DMS53 treated with DMSO at 0.1 percent for 48 hours (cell line): Measurements from ENCODE around the gene ALPI.

ENCODE experiments used
- DNase-seq: peaks from one replicate; lab custom pipeline; 2025; ENCODE audit not compliant: unreplicated experiment; lab: John Stamatoyannopoulos, UW

The ALPI gene

DNA sequence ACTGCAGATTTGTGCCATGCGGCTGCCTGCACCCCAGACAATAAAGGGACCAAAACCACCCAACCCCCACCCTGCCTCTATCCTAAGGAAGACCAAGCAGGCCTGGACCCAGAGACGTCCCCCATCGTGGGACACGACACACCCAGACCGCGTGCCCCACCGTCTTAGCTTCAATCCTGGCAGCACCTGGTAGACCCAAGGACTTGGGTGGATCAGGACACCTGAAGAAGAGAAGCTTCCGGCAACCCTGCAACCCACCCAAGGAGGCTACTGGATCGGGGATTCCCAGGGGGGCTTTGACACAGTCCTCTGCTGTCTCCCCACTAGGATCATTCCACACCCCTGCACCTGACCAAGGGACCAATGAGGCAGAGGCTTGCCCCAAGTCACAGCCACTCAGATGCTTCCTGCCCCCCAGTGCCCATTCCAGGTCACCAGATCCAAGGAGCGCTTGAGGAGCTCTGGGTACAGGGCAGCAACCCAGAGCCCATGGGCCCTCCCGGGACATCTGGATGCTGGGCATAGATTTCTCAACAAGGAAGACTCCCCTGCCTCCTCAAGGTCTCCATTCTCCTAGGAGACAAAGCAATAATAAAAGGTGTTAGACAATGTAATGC, 3.6 kb downstream of the ALPI start:
- DNase-seq, result no peak

DNA sequence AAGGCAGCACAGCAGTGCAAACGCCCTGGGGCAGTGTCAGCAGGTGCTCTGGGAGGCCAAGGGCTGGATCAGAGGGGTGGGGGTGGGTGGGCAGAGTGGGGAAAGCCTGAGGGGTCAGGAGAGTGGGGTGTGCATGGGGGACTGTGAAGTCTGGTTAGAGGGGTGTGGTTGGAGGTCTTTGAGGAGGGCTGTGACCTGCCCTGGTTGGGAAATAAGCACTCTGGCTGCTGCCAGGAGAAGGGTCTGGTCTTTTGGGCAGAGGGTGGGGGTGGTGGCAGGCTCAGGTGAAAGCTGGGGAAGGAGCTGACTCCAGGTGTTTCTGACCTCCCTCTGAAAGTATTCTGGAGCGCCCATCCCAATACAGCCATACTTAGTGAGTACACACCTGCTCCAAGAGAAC, 4.2 kb downstream of the ALPI start:
- DNase-seq, result no peak

- DNase-seq, result no peak
These were observed 8.0 kb downstream of the ALPI start for GRCh38 chr2:232463701-232464543.

DNA sequence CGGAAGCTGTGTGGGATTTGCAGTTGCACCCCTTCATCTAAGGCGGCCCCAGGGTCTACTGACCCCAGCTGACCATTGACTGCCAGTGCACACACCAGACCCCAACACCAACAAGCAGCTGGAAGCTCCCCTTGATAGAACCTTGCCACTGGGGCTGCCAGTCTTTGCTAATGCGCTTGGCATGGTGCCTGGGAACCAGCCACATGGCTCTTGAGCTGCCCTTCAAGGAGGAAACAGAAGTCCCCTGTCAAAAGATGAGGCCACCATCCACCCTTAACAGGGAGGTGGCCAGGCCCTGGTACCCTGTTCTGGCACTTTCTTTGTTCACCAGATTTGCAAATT, 8.6 kb downstream of the ALPI start:
- DNase-seq, result no peak

GRCh38 chr2:232465061-232465460, 9.1 kb downstream of the ALPI start:
- DNase-seq, result no peak

- DNase-seq, result no peak
These were observed 10.3 kb downstream of the ALPI start for GRCh38 chr2:232466221-232466620.

- no peak for DNase-seq
These were observed 17.5 kb downstream of the ALPI start for GRCh38 chr2:232473467-232473890.

DNA sequence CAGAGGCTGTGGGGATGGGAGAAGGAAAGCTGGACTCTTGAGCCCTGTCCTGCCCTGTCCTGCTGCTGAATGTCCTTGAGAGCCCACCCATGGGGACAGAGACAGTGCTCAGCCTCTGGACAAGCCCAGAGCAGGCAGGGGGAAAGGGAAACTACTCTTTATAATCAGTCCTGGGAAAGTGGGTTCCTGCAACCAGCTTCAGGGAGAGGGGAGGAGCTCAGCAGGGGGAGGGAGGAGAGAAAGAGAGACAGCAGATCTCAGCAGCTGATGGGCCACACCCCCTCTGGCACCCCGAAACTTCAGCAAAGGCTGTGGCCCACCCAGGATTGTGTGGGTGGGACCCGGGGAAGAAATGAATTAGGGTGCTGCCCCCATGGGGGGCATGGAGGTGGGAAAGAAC, 20.1 kb downstream of the ALPI start:
- no peak for DNase-seq

DNA sequence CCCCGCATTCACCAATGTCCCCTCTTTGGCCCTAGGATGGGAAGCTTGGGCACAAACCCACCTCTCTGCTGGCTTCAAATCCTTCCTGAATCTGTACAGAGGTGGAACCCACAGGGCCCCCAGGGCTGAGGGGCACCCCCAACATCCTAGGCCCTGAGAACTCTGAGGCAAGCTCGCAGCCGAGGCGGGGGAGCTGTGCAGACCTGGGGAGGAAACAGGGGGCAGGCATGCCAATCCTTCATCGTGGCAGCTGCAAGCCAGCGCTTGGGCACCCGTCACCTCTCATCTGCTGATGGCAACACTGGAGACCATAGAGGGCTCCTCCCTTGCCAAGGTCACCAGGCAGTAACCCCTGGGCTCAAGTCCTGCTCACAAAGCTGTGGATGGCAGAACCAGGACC, 20.8 kb downstream of the ALPI start:
- DNase-seq, result no peak

- no peak for DNase-seq
These were observed 22.0 kb downstream of the ALPI start for GRCh38 chr2:232477751-232478510.

GRCh38 chr2:232478571-232479340, 22.8 kb downstream of the ALPI start:
- DNase-seq, result no peak

DNA sequence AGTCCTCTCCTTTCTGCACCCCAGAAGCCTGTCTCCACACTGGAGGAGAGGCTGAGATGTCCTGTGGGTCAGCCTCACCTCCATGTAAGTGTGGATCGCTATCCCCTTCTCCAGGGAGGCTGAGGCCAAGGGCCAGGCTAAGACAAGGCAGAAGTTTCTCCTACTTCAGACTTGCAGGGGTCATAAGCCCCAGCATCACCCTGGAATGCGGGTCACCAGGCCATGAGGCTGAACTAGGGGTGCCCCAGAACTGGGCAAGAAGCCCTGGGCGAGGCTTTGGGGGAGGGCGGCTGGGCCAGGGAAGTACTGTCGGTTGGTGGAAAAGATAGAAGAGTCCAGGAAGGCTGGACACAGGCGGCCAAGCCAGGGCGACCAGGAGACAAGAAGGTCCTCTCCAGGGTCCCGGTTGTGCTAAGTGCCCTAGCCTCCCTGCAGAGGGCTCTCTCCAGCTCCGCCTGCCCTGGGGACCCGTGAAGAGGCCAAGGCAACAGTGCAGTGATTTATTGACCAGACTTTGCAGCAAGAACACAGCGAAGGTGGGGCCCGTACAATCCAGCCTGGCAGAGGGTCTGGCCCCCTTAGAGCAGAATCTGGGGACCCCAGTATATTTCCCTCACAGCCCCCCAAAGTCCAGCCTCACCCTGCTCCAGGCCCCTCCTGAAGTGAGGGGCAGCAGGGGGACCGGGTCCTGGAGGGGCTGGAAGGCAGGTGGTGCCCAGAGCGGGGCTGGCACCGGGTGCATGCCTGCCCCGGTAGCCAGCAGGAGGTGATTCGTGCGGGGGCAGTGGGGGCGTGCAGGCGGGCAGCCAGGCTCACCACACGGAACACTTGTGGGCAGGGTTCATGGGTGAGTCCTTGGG, 23.6 kb downstream of the ALPI start:
- no peak for DNase-seq

DNA sequence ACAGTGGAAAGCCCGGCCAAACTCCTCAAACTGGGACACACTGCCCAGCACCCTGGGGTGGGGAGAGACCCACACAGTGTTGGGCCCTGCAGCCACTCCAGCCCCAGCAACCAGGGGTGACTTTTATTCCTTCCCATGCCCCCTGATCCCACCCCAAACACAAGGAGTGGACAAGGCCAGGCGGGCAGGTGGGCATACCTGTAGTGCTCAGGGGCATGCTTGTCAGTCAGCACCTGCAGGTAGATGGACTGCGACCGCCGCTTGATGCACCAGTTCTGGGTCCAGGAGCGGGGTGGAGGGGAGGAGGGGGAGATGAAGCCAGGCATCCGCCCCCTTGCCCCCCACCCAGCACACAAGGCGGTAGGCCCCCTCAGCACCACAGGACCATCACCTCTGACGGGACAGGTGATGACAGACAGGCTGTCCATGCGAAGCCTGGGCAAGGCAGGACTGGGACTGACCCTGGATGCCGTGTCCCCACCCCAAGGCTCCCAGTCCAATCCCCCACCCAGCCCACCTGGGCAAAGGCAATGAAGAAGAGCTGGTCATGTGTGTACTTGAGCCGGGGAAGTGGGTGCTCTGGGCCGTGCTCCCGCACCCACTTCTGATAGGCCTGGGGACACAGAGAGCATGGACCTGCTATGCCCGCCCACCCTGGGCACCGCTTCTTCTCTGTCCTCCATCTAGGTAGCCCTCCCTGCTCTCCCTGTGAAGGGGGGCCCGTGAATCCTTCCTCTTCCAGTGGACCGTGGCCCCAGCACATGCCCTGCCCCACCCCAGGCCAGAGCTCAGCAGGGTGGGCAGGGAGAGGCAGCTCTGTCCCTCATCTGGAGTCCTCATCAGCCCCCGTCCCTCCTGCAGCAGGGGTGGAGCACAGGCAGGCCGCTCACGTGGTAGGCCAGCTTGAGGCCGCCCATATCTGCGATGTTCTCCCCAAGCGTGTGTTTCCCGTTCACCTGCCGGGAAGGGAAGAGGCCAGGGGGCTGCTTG, 24.5 kb downstream of the ALPI start:
- no peak for DNase-seq

DNA sequence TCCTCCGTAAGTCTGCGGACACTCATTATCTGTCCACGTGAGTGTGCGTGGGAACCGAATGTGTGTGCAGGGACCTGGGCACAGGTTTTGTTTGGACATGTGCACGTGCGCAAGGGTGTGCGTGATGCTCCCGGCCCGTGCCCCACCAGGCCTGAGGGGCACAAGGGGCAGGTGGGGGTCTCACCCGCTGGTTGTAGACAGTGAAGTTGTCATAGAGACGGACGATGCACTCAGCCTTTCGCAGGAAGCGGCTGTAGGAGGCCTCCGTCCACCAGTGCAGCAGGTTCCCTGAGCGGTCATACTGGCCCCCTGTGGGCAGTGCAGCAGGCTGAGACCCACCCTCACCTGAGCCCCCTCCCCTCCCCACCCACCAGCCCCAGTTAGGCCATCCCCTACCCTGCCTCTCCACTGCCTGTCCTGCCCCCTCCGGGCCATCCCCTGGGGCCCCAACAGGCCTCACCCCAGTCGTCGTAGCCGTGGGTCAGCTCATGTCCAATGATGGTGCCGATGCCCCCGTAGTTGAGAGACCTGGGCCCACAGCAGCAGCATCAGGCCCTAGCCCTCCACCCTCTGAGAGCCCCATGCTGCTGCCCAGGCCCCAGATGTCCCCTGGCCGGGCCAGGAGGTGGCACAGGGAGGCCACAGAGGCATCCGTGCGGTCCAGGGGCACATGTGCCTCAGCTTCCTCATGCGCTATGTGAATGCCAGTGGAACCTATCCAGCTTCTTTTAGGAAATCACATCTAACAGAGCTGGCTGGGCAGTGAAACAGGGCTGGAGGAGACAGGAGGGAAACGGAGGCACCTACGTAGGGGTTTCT, 25.6 kb downstream of the ALPI start:
- DNase-seq, result no peak

GRCh38 chr2:232482301-232483238, 26.6 kb downstream of the ALPI start:
- no peak for DNase-seq

DNA sequence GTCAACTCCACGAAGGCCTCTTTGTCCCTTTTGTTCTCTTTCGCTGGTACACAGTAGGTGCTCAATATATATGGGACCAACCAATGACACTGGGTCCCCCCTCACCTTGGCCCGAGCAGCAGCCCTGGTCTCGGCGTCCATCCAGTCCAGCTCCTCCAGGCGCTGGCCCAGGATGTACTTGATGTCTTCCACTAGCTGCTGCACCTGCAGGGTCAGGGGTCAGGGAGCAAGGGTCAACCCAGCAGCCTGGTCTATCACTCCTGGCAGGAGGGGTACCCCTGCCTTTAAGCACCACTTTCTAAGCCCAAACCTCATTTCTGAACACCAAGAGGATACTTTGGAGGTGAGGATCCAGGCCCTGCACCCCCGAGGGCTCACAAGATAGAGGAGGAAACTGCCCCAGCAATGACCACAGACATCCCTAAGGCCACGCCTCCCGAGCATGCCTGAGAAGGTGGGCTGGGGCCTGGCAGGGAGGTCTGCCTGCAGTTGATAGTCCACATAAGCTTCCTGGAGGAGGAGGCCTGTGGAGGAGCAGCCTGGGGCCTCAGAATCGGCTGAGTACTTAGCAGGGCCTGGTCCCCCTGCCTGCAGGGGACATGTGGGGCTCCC, 27.5 kb downstream of the ALPI start:
- no peak for DNase-seq
